ENCODE measurements around the gene STK11.

DNA sequence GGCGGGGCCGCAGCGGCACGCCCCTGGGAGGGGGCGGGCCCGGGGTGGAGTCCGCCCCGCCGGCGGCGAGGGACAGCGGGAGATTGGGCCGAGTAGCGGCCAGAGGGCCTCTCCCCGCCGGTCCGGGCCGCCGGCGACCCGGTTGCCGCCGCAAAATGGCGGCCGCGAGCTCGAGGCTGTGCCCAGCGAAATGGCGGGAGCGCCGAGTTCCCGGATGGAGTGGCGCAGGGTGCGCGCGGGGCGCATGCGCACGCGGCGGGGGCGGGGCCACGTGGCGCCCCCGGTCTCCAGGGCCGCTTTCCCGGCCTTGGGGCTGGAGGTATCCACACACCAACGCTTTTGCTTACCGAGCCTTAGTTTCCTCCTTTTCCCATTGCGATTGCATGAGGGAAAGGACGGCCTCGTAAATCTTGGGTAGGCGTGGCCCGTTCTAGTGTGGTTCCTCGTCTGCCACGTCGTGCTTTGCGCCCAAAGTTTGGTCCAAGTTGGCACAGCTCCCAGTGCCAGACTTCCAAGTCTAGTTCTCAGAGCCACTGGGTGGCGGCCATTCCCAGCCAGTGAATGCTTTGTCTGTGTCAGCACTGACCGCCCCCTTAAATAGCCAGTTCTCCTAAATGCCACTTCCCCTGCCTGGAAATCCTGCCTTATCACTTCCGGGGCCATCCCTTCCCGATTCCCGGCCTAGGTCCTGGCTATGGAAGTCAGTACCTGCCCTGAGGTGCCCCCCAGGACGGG, 64.1 kb downstream of the STK11 start:
- TF ChIP-seq, protein P1, sequence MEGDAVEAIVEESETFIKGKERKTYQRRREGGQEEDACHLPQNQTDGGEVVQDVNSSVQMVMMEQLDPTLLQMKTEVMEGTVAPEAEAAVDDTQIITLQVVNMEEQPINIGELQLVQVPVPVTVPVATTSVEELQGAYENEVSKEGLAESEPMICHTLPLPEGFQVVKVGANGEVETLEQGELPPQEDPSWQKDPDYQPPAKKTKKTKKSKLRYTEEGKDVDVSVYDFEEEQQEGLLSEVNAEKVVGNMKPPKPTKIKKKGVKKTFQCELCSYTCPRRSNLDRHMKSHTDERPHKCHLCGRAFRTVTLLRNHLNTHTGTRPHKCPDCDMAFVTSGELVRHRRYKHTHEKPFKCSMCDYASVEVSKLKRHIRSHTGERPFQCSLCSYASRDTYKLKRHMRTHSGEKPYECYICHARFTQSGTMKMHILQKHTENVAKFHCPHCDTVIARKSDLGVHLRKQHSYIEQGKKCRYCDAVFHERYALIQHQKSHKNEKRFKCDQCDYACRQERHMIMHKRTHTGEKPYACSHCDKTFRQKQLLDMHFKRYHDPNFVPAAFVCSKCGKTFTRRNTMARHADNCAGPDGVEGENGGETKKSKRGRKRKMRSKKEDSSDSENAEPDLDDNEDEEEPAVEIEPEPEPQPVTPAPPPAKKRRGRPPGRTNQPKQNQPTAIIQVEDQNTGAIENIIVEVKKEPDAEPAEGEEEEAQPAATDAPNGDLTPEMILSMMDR (IDR thresholded peaks at IDR 0.05 in 4 of 5, conservative IDR thresholded peaks at IDR 0.05 in 1 of 5): peak in 2 of 5 experiments; percentile 13 to 21
- TF ChIP-seq POLR2A (IDR thresholded peaks at IDR 0.05): peak in 1 of 2 donors; percentile 50

Measured in gastrocnemius medialis (tissue), 4 donors.